Right ventricle myocardium superior (tissue), 1 donor: ENCODE data around the gene DOHH. TPM values are rescaled to one million over a fixed set of nuclear protein-coding genes. Genes with fewer than 3 reads are reported as not detected.
A peak's percentile ranks its signal among the peaks of the same experiment; 100 is the strongest.

ENCODE experiments used
- ATAC-seq: fragments of 200-7000 bp; cut with Tn5 transposase; one replicate; pipeline ENCODE4 v1.9.1; 2020; ENCODE audit warnings: mild to moderate bottlenecking; ENCODE audit not compliant: poor library complexity
- DNase-seq: peaks from one replicate; pipeline ENCODE4 v3.0.0-alpha.2; 2020
- intact Hi-C: fragments of 100-400 bp; cut with DNase I; formaldehyde crosslinking; loops from one replicate; pipeline ENCODE4 v1.11.2; 2022
- total RNA-seq: library from RNA; stranded (reverse); fragmentation: NEBNext Ultra II Directional; extraction: Animal tissue kit (Norgen Biotek cat#: 25700); gene quantifications from one replicate; pipeline ENCODE4 v1.2.1, GENCODE V29; 2021
- donor health status: DM: no; HTN: yes; CAD: no; lungs with severe emphysema.

DOHH gene
- total RNA-seq, 1 donor from 2014 or later = 10.5 TPM

DNA sequence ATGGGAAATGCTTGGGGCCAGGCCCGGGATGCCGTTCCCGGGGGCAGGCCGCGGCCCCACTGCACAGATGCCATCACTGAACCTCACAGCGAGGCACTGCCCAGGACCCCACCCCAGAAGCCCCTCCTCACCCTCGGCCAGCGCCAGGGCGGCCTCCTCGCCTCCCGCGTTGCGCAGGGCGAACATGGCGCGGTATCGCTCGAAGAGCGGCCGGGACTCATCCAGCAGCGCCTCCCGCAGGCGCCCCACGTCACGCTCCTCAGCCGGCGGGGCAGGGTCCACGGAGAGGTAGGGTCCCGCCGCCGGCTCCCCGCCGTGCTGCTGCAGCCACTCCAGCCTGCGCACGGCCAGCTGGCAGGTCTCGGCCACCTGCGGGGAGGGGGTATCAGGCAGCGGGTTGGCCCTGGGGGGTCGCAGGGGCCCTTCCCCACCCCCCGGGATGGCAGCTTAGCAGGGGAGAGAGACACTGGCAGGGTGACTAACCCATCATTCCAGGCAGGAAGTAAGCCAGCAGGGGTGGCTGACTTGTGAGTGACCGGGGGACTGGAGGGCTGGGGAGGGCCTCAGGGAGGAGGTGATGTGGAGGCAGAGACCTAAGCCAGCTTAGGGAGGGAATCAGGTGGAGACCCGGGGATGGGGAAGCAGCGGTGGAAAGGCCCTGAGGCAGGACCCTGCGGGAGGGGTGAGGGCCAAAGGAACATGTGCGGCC, 8.2 kb downstream of the DOHH start:
- intact Hi-C loops = no loop called here
- ATAC-seq (no peak), DNase-seq (no peak)

DNA sequence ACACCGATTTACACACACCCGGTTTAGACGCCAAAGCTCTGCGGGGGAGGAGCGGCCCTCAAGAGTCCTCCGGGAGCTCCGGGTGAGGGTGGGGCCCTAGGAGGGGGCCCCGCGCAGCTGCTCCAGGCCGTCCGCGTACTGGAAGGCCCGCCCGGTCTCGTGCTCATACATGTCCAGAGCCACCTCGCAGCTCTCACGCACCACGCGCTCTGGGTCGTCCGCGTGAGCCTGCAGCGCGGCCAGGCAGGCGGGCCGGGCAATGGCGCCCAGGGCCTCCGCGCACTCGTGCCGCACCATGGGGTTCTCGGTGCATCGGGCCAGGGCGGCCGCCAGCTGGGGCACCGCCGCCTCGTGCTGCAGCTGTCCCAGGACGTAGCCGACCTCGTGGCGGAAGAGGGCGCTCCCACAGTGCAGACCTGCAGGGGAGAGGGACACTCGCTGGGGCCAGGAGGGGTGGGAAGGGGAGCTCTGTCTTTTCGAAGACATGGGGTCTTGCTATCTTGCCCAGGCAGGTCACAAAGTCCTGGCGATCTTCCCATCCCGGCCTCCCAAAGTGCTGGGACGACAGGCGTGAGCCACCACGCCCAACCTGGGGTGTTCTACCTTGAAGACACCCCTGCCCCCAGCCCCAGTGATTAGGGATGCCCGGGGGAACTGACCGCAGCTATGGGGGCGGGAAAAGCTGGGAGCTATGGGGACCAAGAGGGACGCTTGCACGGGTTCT, 8.9 kb downstream of the DOHH start:
- DNase-seq (no peak), ATAC-seq (no peak)
- intact Hi-C loops = no loop called here

DNA sequence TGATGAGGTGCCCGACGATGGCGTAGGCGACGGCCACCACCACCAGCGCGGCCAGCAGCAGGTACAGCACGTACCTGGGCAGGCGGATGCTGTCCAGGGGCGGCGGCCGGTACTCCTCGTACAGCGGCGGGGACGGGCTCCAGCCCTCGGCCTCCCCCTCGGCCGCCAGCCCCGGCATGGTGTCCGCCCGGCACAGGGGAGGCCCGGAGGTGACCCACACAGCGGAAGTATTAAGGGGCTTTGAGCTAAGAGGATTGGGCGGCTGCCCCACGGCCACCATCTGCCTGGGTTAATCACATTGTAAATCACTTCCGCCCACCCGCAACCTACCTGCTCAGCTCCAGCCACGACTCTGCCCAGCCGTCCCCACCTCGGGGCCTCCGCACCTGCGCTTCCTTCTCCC, 17.2 kb downstream of the DOHH start, which contains the start of gene SMIM44:
Gene SMIM44, minus strand, starts transcription at position 216 of the 403 bp plus-strand sequence. Its CDS starts 38 bp downstream, at position 178.
- intact Hi-C loops = no loop called here
- ATAC-seq = no peak

DNA sequence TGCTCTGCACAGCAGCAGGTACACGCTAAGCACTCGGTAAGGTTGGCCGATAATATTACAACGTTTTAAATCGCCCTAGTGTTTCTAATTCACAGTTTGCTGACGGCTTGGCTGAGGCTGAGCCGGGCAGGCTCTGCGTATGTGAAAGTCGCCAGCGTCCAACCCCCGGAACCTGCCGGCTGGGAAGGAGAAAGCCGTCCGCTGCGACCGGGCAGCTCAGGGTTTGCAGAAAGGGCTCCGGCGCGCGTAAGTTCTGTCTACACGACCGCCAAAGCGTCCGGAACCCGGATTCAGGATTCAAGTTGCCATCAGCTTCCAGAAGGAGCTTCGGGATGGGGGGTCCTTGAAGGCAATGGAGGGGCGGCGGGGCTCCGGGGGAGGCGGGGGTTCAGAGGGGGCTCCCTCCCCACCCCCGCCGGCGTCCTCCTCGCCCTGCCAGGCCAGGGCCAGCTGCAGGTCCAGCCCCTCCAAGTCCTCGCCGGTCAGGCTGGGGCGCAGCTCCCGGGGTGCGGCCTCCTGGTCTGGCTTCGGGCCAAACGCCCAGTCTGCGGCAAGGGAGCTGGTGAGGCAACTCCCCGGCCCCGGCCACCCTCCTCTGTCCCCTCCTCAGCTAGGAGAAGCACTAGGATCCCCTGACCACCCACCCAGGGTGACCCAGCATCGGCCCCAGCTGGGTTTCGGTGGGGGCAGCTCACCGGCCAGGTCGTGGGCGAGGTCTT, 17.8 kb downstream of the DOHH start:
- DNase-seq (peak; percentile 40), ATAC-seq (no peak)
- intact Hi-C loops = no loop called here

More for the DNA sequence above, 17.2 kb downstream of the DOHH start, which contains the start of gene SMIM44:
- no peak for DNase-seq

DNA sequence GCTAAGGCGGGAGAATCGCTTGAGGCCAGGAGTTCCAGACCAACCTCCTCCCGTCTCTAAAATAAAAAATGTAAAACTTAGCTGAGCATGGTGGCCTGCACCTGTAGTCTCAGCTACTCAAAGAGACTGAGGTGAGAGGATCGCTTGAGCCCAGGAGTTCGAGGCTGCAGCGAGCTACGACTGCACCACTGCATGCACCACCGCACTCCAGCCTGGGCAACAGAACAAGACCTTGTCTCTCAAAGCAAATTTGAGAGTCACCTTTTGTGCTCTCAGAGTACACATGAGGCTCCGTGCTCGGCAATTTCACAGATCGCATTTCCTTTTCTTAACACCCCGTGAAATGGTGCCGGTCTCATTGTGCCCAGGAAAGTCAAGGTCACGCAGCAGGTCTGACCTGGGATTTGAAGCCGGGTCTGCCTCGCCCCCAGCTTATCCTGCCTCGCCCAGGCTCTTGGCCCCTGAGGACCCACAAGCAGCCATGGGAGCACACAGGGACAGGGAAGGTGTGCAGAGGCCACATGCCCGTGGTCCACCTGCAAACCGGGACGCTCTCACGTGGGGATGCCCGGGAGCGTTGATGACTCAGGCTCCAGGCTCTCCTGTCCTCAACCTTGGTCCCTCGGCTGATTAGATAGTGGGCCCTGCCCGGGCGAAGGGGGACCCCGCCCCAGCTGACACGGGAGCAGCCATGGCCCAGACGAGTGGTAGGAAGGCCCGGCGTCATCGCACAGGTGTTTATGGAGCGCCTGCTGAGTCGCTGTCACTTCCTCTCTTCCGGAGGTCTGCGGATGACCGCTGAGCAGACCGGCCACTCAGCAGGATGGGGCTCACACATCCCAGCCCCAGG, 19.0 kb downstream of the DOHH start:
- intact Hi-C loops = no loop called here
- ATAC-seq (no peak), DNase-seq (no peak)

DNA sequence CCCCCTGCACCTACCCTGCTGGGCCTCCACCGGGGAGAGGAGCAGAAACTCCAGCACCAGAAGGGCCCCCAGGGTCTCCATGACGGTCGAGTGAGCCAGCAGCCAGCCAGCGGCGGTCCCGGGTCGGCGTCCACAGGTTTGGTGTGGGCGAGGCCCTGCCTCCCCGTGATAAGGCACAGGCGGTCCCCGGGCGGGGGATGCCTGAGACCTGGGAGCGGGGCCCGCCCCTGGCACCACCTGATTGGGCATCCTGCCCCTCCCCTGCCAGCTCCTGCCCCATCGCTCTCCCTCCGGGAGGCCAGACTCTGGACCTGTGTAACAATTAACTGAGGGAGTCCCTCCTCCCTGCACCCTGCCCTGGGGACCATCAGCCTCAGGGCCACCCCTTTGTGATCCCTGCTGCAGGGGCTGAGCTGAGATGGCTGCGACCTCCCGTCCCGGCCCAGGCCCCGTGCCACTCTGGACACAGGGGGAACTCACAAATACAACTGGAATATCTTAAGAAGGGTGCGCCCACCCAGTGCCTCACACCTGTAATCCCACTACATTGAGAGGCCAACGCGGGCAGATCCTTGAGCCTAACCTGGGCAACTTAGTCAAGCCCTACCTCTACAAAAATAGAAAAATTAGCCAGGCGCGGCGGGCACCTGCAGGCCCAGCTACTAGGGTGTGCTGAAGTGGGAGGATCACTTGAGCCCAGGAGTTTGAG, 19.9 kb downstream of the DOHH start, which contains the start of gene SMIM24:
Gene SMIM24, minus strand, starts transcription at position 143 of the 709 bp plus-strand sequence. Its CDS starts 62 bp downstream, at position 81.
- DNase-seq (no peak), ATAC-seq (no peak)
- intact Hi-C loops = no loop called here

DNA sequence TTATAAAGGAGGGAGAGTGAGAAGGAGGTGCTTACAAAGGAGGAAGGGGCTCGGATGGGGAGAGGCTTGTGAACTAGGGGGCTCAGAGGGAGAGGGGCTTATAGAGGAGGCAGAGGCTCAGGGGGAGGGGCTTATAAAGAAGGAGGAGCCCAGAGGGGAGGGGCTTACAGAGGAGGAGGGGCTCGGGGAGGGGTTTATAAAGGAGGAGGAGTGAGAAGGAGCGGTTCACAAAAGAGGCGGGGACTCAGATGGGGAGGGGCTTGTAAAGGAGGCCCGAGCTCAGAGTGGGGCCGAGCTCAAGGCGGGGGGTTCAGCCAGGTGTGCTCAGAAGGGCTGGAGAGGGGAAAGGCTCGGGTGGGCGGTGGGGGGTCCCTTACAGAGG, 20.6 kb downstream of the DOHH start:
- intact Hi-C loops = no loop called here
- DNase-seq (no peak), ATAC-seq (no peak)

DNA sequence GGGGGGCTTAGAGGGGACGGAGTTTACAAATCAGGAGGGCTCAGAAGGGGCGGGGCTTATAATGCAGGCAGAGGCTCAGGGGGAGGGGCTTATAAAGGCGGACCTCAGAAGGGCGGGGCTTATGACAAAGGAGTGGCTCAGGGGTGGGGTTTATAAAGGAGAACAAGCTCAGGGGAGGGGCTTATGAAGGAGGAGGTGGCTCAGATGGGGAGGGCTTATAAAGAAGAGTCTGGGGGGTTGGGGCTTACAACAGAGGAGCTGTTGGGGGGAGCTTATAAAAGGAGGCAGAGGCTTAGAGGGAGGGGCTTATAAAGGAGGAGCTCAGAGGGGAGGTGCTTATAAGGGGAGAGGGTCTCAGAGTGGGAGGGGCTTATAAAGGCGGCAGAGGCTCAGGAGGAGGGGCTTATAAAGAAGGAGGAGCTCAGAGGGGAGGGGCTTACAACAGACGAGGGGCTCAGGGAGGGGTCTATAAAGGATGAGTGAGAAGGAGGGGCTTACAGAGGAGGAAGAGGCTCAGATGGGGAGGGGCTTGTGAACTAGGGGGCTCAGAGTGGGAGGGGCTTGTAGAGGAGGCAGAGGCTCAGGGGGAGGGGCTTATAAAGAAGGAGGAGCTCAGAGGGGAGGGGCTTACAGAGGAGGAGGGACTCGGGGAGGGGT, 21.2 kb downstream of the DOHH start:
- intact Hi-C loops = no loop called here
- ATAC-seq (no peak), DNase-seq (no peak)

DNA sequence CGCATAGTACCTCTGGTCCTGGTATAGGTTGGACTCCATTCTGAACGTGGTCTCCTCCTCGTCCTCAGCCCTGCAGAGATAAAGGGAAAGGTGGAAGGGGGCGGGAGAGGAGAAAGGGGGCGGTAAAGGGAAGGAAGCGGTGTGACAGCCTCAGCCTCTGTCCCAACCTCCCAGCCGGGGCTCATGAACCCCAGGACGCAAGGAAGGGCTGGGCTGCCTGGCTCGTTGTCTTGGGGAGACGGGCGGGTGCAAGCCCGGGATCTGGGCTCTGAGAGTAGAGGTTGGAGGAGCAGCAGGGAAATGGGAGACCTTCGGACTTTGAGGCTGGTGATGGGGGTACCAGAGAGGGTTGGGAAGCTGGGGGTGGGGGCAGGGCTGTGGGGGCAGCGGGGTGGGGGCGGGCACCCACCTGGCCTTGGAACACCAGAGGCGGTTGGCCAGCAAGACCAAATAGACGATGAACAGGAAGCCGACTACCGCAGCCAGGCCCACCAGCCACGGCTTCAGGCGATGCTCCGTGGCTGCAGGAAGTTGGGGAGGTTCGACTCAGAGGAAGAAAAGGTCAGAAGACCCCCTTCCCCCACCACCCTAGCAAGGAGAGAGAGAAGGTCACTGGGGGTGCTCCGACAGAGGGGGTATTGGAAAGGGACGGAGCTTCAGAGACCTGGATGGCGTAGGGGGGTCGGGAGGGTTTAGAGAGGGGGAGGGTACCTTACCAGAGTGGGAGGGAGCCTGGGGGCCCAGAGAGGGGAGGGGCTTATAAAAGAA, 21.9 kb downstream of the DOHH start:
- intact Hi-C loops = no loop called here
- no peak for DNase-seq
- ATAC-seq = no peak

DNA sequence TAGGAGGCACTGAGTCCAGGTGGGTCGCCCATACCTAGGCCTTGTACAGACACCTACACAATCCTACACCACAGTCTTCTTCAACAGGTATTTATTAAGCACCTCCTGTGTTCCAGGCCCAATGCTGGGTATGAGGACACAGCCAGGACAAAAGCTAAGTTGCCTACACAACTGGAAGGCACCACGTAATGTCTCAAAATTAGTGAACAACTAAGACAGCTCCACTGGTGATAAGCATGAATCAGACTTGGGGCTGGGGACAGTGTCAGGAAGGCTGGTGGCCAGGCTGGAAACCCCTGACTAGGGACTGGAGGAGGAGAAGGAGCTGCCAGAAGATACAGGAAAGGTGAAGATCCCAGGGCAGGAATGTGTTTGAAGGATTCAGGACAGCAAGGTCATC, 22.5 kb downstream of the DOHH start:
- DNase-seq (no peak), ATAC-seq (no peak)
- intact Hi-C loops = no loop called here

DNA sequence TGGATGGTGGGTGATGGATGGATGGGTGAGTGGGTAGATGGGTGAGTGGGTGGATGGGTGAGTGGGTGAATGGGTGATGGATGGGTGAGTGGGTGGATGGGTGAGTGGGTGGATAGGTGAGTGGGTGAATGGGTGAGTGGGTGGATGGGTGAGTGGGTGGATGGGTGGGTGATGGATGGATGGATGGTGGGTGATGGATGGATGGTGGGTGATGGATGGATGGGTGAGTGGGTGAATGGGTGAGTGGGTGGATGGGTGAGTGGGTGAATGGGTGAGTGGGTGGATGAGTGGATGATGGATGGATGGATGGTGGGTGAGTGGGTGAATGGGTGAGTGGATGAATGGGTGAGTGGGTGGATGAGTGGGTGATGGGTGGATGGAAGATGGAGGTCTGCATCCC, 23.0 kb downstream of the DOHH start:
- DNase-seq (no peak), ATAC-seq (no peak)
- intact Hi-C loops = no loop called here

DNA sequence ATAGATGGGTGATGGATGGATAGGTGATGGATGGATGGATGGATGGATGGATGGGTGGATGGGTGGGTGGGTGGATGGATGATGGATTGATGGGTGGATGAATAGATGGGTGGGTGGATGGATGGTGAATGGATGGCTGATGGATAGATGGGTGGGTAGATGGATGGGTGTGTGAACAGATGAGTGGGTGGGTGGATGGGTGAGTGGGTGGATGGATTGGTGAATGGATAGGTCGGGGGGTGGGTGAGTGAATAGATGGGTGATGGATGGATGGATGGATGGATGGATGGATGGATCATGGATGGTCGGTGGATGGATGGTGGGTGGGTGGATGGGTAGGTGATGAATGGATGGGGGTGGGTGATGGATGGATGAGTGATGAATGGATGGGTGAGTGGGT, 23.6 kb downstream of the DOHH start:
- DNase-seq (no peak), ATAC-seq (no peak)
- intact Hi-C loops = no loop called here

DNA sequence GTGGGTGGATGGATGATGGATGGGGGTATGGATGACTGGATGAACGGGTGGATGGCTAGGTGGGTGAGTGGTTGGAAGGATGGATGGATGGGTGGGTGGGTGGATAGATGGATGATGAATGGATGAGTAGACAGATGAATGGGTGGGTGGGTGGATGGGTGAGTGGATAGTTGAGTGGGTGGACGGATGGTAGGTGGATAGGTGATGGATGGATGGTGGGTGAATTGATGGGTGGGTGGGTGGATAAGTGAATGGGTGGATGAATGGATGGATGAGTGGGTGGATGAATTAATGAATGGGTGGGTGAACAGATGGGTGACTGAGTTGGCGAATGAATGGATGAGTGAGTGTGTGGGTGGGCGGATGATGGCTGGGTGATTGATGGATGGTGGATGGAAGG, 25.0 kb downstream of the DOHH start:
- DNase-seq = no peak
- intact Hi-C loops = no loop called here
- ATAC-seq = no peak

DNA sequence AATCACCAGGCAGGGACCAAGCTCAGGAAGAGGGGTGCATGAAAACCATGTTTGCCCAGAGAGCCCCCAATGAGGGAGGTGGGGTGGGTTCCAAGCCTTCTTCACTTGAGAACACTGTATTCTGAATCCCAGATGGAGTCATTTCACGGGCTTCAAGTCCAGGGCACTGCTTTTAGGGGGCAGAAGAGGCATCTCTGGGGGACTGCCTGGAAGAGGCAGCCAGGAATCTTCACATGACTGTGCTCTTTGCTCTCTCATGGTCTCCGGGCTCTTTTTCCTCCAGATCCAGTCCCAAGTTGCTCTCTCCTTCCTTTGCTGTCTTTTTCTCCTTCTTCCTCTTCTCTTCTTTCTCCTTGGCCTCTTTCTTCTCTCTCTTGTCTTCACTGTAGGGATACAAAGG, 25.9 kb downstream of the DOHH start:
- ATAC-seq (no peak), DNase-seq (no peak)
- intact Hi-C loops = loop anchor here (5.0 kb wide), 2 partner anchors 147 to 172 kb away; no protein-coding TSS in a partner anchor

DNA sequence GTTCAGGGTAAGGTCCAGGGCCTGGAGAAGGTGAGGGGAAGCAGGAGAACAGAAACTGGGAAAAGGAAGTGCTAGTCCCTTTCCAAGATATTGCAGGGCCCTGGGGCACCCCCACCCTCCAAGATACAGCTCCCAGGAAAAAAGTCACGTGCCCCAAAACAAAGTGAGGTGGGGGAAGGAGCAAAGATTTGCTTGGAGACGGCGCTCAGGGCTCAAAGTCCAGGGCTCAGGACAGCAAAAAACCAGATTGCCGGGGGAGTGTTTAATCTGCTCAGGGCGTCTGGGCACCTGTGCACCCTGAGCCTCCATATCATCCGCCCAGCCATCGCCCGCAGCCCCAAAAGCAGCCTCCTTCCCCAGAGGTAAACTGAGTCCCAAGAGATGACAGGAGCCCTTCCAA, 26.5 kb downstream of the DOHH start:
- ATAC-seq = no peak
- DNase-seq = no peak
- intact Hi-C loops = loop anchor here (5.0 kb wide), 2 partner anchors 147 to 172 kb away; no protein-coding TSS in a partner anchor

DNA sequence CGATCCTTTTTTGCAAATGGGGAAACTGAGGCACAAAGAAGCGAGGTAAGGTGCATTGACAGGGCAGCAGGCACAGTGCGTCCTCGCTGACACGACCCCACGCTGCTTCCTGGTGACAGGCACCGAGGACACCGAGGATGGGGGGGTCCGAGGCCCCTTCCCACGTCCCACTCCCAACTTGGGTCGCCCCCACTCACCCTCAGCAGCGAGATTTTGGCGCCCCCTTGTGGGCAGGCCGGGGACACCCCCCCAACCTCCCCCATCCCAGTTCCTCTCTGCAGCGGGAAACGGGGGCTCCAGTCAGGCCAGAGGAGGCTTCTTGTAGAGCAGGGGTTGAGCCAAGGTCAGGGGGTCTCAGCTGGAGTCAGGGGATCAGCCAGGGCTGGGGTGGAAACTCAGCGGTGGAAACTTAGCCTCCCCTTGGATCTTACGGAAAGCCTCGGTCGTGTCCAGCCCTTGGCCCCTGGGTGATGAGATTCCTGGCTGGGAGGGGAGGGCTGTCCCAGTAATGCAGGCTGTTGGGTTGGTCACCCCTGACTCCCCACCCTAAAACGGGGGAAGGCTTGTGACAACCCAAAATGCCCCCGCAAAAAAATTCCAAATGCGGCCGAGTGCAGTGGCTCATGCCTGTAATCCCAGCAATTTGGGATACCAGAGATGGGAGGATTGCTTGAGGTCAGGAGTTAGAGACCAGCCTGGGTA, 28.4 kb downstream of the DOHH start:
- DNase-seq (no peak), ATAC-seq (peak; percentile 69)
- intact Hi-C loops = loop anchor here (5.0 kb wide), 2 partner anchors 145 to 170 kb away; no protein-coding TSS in a partner anchor
